Astrocyte of the spinal cord (primary cell): Measurements from ENCODE around the gene NOP10.

ENCODE experiments used
- DNase-seq: peaks from one replicate; pipeline ENCODE4 v3.0.0; 2011; ENCODE audit warnings: low read depth, low spot score
- H3K4me3 ChIP-seq: 2 replicates; pipeline ENCODE4 v1.5.1; 2011; ENCODE audit warnings: low read depth, mild to moderate bottlenecking, low read length, moderate library complexity
- CTCF ChIP-seq: IDR thresholded peaks from 2 replicates; pipeline ENCODE4 v1.5.1; 2012; ENCODE audit warnings: low read depth, mild to moderate bottlenecking, low read length, inconsistent platforms
- in situ Hi-C: cut with HindIII; loops from 2 replicates; pipeline ENCODE4 v1.10.0; 2017; ENCODE audit warnings: low sequenced_read_pairs

The NOP10 gene

GRCh38 chr15:34297059-34297458 lies 45.9 kb downstream of the NOP10 start:
- in situ Hi-C loops: no loop called here
- H3K4me3 ChIP-seq: no peak overlapping the region
- DNase-seq: peak; percentile 15
- no peak for TF ChIP-seq CTCF

- H3K4me3 ChIP-seq: no peak overlapping the region
- no peak for DNase-seq
- in situ Hi-C loops: no loop called here
- TF ChIP-seq CTCF: no peak
These were observed 50.3 kb downstream of the NOP10 start for GRCh38 chr15:34292621-34293020.
